Measurements from ENCODE around the gene TPCN2. TPM values are rescaled to one million over a fixed set of nuclear protein-coding genes. Genes with fewer than 3 reads are reported as not detected.

The TPCN2 gene
- total and polyA plus RNA-seq, 2 experiments from 2014 or later, result 39.4 to 42.2 TPM

- no peak overlapping the region for H3K27ac ChIP-seq
- no peak for DNase-seq (ENCODE audit: low read depth in 1 of 2, low spot score in 1 of 2)
- no peaks in the 10 kb centered on the region for H3K27me3 ChIP-seq
- H3K36me3 ChIP-seq, result peaks cover 7% of the 10 kb centered on the region
- no peak for TF ChIP-seq CTCF (IDR thresholded peaks at IDR 0.05; ENCODE audit: low read depth, low read length)
- no peaks in the 10 kb centered on the region for H3K9me3 ChIP-seq (ENCODE audit: low read depth)
- H3K4me3 ChIP-seq, result no peak overlapping the region
- H3K4me1 ChIP-seq (ENCODE audit: low read depth), result no peaks in the 10 kb centered on the region
Measured at GRCh38 chr11:69097263-69097662, 48.5 kb downstream of the TPCN2 start.

GRCh38 chr11:69099180-69099579 lies 50.4 kb downstream of the TPCN2 start:
- no peak for TF ChIP-seq CTCF (IDR thresholded peaks at IDR 0.05; ENCODE audit: low read depth, low read length)
- no peaks in the 10 kb centered on the region for H3K27me3 ChIP-seq
- H3K4me1 ChIP-seq (ENCODE audit: low read depth), result no peaks in the 10 kb centered on the region
- H3K36me3 ChIP-seq, result no peaks in the 10 kb centered on the region
- H3K4me3 ChIP-seq, result no peak overlapping the region
- DNase-seq (ENCODE audit: low read depth in 1 of 2, low spot score in 1 of 2), result no peak
- no peaks in the 10 kb centered on the region for H3K9me3 ChIP-seq (ENCODE audit: low read depth)
- no peak overlapping the region for H3K27ac ChIP-seq

GRCh38 chr11:69100454-69101114 lies 51.9 kb downstream of the TPCN2 start:
- Histone ChIP-seq H3K27me3 (no peaks in the 10 kb centered on the region), H3K27ac (no peak overlapping the region), H3K4me1 (ENCODE audit: low read depth) (no peaks in the 10 kb centered on the region), H3K4me3 (no peak overlapping the region), H3K9me3 (ENCODE audit: low read depth) (no peaks in the 10 kb centered on the region), H3K36me3 (no peaks in the 10 kb centered on the region)
- no peak for DNase-seq (ENCODE audit: low read depth in 1 of 2, low spot score in 1 of 2)
- no peak for TF ChIP-seq CTCF (IDR thresholded peaks at IDR 0.05; ENCODE audit: low read depth, low read length)

GRCh38 chr11:69101115-69101791 lies 52.5 kb downstream of the TPCN2 start:
- peak; percentile 99 for TF ChIP-seq CTCF (IDR thresholded peaks at IDR 0.05; ENCODE audit: low read depth, low read length)
- Histone ChIP-seq H3K27me3 (no peaks in the 10 kb centered on the region), H3K9me3 (ENCODE audit: low read depth) (no peaks in the 10 kb centered on the region), H3K4me3 (no peak overlapping the region), H3K36me3 (no peaks in the 10 kb centered on the region), H3K27ac (no peak overlapping the region), H3K4me1 (ENCODE audit: low read depth) (no peaks in the 10 kb centered on the region)
- peak; percentile 65 to 83 for DNase-seq (ENCODE audit: low read depth in 1 of 2, low spot score in 1 of 2)

- Histone ChIP-seq H3K27ac (no peak overlapping the region), H3K9me3 (ENCODE audit: low read depth) (no peaks in the 10 kb centered on the region), H3K36me3 (no peaks in the 10 kb centered on the region), H3K4me1 (ENCODE audit: low read depth) (no peaks in the 10 kb centered on the region), H3K27me3 (no peaks in the 10 kb centered on the region), H3K4me3 (no peak overlapping the region)
- TF ChIP-seq CTCF (IDR thresholded peaks at IDR 0.05; ENCODE audit: low read depth, low read length), result no peak
- no peak for DNase-seq (ENCODE audit: low read depth in 1 of 2, low spot score in 1 of 2)
Measured at GRCh38 chr11:69101792-69102695, 53.3 kb downstream of the TPCN2 start.

Data from cardiac muscle cell (in vitro differentiated cells and primary cell).